CD4-positive, alpha-beta T cell treated with Interleukin-12 subunit alpha and Interleukin-12 subunit beta, for 1 hour (primary cell): Measurements from ENCODE around the gene LHPP.

Source experiments
- DNase-seq: peaks from one replicate; pipeline ENCODE4 v3.0.0-alpha.2; 2020

LHPP gene

DNA sequence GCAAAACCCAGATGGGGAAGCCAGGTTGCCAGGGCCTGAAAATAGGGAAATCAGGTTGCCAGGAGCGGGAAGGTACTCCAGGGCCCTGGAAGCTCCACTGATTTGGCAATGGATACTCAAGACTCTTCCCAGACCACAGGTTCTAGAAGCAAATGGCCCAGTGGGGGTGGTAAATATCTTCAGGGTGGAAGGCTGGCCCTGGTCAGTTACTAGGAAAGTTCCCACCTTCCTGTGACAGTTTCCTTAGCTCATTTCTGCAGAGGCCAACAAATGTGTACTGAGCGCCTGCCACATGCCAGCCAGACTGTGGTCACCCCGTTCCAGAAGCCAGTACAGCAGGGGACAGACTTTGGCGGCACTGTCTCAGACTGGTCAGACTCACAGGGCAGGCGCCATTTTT lies 168.9 kb downstream of the LHPP start:
- no peak for DNase-seq

DNA sequence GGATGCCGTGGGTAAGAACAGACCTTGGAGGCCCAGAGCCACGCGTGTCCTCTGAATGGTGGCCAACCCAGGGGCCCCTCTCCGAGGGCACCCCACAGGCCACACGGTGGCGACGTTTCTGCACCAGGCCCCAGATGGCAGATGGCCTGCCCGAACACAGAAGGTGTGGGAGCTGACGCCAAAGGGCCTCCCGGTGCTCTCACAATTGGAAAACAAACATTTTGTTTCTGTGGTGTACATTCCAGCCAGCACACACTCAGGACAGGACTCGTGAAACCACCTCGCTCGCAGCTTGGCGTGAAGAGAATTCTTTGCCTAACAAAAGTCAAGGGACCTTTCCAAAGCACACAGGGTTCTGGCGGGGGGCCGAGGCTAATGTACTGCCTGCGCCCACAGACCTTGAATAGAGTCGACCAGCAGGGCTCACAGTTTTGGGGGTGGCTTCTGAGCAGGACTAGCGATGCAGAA lies 170.5 kb downstream of the LHPP start:
- DNase-seq: no peak

DNA sequence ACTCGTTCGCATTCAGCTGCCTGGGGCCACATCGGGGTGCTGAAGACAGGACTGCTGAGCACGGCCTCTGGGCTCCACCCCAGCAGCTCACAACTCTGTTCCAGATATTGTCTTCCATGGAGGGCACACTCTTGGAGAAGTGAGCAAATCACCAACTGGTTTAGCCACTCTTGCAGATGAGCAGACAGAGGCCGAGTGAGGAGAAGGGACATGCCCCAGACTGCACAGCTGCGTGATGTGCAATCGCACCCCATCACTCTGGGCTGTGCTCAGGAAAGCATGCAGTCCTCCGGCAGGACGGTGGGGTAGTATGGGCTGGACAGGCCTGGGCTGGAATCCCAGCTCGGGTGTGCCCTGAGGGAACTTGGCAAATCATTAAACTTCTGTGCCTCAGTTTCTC lies 170.9 kb downstream of the LHPP start:
- no peak for DNase-seq

DNA sequence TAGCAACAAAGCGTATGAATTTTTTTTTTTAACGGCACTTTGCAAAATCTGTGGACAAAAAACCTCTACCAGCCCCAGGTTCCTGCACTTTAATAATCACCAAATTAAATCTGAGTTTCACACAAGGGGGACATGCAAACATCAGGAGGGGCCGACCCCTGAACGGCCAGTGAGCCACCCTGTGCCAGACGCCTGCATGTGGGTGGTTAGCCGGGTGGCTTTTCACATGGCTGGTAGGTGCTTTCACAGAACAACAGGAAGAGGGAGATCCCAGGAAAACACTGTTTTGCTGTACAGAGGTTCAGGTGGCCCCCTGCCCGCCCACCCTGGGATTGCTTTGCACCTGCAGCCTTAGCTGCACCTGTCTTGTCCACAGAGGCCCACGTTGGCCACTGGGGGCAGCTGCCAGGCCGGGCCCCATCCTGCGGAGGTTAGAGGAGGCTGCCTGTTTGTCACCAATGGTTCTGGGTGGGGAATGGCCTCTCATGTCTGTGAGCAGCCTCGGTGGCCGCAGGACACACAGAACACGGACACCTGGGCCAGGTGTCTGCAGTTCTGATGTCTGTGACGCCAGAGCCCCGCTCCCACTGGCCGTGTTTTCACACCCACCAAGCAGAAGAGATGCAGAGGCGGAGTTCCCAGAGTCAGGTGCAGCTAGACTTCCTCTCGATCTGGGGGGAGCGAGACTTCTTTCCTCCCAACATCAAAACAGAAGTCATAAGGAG lies 174.8 kb downstream of the LHPP start:
- DNase-seq: peak; percentile 48

DNA sequence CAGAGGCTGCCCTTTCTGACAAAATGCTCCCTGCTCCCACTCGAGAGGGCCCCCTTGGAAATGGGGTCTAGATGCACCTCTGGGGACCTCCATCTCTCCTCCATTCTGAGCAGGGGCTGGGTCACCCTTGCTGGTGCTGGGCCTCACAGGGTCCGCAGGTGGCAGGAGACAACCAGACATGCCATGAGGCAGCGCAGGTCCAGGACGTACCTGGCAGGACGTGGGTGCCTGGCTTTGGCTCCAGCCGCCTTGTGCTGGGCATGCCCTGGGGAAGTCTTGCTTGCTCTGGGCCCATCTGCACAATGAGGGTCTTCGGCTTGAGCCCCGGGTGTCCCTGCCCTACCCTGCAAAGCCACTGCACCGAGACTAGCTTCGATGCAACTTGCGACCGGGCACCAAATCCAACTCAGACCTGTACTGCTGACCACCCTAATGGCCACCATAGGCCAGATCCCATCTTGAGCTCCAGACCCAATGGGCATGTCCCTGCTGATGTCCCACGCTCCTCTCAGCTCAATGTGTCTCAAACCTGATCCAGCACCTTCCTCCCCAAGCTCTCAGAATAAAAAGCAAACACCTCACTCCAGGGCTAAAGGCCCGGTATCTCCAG lies 175.6 kb downstream of the LHPP start:
- no peak for DNase-seq

DNA sequence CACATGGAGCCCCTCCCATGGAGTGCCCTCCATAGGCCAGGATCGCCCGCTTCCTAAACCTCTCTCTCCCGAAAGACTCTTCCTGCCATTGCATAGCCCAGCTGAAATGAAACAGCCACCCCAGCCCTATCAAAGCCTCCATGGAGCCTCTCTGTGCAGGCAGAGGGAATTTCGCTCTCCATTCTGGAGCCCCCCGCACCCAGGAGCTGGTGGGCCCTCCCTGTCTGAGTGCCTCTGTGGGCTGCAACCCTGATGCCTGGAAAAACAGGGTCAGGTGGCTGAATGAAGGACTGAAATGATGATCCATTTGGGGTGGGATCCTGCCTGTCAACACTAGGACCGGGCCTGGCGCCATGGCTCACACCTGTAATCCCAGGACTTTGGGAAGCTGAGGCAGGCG lies 176.1 kb downstream of the LHPP start:
- no peak for DNase-seq

DNA sequence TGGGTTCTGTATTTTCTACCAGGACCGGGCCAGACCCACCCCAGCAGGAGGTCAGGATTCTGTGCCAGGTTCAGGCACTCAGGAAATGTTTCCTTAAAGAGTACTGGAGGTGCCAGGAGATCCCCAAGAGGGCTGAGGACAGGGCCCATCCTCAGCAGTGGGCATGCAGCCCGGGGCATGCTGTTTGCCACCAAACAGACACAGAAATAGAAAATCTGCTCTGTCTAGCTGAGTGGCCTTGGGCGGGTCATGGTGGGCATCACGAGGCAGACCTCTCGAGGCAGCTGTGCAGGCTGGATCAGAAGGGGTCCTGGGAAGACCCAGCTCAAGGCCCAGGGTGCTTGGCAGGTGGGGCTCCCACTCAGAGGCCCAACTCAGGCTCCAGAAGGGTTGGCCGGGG lies 177.6 kb downstream of the LHPP start:
- no peak for DNase-seq

DNA sequence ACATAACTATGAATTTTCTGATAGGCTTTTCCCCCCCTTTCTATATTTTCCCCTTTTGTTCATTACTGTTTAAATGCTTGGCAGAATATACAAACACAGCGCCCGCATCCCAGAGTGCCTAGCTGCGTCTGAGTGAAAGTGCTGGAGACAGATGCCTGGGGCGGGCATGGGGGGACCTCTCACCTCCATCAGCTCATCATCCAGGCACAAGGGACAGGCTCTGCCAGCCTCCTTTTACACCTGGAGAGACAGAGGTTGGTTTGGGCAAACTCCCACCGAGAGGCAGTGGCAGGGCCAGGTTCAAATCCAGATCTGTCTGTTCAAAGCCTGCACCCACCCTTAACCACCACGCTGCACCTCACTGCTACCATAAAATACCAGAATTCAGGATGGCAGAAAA lies 178.0 kb downstream of the LHPP start:
- DNase-seq: no peak

DNA sequence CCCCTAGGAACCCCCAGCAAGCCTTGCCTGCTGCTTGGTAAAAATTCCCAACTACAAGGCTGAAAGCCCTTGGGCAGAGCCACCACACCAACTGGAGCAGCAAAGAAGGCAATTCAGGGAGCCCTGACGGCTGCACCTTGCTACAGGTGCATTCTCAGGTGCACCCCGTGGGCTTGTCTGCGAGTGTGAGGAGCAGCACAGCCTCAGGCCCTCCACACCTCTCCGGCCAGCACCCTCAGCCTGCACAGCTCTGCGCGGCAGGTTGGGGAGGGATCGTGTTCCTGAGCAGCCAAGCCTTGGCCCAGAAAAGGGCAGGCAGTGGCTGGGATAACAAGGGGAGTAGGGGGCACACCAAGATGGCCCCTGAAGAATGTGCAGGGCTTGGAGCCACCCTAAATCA lies 178.4 kb downstream of the LHPP start:
- no peak for DNase-seq

DNA sequence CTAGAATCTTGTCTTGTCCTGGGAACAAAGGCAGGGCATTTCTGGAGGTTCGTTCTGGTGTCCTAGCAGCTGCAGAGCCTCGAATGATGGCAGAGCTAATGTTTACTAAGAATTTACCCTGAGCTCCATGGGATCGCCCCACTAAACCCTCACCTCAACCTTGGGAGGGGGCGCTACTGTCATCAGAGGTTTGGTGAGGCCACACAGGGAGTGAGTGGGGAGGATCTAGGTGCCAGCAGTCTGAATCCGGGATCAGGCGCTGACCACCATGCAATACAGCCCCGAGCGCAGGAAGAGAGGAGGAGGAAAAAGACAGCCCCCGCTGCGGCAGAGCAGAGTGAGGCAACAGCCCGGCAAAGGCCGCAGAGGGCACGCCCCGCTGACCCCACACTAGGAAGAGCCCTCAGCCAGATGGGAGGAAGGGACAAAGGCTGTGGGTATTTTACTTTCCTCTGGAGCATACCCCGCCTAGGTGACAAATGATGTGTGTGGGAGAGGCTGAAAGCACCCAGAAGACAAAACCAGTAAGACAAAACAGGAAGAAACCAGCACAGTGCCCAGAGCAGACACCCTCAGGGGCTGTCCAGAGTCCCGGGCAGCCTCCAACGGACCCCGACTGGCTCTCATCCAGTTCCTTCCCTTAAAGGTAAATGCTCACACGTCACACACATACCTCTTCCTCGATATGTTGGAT lies 179.1 kb downstream of the LHPP start:
- peak; percentile 30 for DNase-seq

DNA sequence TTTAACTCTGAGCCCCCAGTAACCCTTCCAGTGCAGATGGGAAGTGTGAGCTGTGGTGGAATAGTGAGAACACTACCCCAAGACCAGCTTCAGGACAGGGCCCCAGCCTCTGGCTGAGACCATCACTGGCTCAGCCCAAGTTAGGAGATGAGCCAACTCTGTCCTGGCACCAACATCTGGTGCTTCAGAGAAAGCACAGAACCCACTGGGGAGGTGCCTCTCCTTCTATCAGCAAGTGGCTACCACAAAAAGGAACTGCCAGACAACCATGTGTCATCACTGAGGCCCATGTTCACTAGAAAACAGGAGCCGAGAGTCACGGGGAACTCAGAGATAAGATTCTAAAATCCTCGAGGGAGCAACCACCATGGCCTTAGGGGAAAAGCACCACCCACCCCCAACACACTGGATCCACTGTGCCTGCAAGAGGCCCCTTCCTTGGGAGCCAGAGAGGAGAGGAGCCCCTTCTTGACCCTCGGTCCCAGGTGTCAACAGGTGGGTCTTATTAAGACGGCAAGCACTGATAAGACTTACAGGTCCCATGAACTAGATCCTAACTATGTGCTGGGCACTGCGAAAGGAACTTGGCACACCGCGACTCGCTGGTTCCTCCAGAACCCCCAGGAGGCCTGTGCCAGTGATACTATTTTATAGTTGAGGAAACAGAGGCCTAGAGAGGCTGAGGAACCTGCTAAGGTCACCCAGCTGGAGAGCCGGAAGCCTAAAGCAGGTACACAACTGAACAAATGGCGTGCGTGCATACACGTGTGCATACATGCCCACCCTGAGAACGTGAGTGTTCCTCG lies 179.9 kb downstream of the LHPP start:
- peak; percentile 63 for DNase-seq

DNA sequence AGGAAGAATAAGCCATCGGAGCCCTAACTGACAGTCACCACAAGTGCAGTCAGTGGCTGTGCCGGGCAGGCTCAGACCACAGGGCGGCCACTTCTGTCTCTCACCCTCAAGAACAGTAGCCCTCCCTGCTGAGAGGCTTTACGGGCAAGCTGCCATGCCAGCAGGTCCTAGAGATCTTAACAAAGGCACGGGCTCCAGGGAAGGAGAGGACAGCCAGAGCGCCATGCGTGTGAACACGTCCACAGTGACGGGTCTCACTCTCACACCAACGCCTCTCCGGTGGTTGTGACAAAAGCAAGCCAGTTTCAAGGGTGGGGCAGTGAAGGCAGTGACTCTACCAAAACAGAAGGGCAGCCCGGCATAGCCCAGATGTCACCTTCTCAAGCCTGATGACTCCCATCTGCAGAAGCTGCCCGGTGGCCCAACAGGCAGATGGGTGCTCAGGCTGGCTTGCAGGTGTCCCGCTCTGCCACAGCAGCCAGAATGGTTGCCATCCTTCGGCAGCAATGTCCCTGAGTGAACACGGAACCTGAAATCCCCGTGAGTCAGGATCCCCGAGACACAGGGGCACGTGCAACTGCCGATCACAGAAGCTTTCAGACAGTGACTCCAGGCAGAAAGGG lies 180.6 kb downstream of the LHPP start:
- DNase-seq: no peak

DNA sequence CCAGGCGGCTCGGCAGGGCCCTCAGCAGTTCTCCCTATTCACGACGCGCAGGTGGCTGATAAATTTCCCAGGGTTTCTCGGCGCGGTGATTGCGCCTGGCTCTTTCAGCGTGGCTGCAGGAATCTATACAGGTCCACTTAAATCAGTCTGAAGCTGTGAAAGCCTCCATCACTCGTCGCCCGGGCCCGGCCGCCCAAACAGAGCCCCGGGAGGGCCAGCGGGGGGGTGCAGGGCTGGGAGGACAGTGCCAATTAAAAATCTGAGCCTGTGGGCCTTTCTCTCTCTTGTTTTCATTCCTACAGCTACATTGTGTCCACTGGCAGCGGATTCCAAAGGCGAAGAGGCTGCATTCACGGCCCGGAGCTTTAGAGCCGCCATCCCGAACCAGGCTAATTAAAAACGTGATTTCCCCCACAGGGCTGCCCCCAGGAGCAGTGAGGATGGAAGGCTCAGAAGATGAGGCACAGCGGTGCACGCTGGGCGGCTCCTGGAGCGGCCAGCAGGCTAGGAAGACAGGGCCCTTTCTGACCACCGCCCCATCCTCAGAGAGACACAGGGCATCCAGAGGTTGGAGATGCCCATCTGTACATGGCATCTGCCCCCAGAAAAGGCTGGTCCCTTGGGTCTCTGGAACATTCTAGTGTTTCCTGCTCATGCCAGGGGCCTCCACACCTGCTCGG lies 181.8 kb downstream of the LHPP start:
- no peak for DNase-seq

DNA sequence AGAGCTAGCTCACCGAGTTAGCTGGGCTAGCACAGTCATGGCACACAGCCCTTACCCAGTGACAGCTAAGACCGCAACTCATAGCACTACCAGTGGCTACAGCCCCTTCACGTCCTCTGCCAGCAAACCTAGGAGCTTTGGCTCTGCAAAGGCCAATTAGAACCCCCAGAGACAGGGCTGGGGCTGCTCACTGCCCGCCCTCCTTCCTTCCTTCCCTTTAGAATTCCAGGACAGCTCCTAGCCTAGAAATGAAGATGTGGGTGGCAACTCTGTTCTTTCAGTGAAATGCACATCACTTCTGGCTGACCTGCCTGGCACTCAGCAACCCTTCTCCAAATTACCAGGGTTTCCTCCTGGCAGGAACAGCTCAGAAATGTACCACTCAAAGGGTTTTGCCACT lies 182.6 kb downstream of the LHPP start:
- no peak for DNase-seq

DNA sequence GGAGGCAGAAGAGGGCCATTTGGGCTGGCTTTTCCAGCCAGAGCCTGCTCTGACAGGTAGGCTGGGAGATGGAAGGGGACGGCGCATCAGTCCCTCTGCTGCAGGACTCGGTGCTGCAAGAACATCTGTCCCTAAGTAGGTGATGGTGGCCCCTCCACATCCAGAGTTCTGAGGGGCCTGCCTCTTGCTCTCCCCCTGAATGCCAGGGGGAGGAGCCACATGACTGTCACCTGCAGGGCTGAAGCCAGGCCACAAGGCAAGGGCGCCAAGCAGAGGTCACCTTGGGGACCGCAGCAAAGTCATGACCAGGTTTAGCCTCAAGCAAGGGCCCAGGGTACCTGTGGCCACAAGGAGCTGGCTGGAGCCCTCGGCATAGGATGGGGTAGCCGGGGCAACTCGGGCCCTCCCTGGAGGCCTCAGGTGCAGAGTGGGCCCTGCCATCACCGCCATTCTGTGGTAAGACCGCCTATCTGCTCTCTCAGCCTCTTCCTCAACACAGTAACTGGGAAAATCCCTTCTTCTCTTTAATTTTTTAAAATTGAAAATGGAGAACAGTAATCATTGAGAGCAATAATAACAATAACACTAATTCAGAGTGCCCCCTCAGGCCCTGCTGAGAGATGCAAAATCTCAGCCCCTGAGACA lies 183.3 kb downstream of the LHPP start:
- no peak for DNase-seq

DNA sequence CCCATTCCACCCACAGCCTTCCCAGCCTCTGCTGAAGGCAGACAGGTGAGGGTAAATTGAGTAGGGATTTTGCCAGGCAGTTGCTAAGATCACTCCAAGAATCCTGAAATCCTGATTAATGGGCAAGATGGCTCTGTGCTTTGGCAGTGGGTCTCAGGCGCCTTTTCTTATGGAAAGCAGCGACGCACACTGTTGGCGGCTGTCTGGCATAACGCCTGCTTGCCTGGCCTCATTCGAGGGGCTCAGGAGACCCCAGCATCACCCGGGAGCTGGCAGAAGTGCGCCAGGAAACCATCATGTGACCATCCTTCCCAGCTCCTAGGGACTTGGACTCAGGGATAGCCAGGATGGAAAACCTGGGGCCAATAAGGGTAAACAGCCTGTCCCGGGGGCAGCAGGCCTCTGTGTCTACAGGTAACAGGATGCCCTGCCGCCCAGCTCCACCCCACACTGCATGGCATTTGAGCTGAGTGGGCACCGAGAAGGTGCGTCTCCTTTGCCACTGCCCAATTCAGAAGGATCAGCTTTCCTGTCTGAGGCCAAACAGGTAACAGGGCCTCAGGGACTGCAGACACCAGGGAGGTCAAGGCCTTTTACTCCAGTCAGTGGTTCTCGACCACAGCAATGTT lies 184.0 kb downstream of the LHPP start:
- no peak for DNase-seq

DNA sequence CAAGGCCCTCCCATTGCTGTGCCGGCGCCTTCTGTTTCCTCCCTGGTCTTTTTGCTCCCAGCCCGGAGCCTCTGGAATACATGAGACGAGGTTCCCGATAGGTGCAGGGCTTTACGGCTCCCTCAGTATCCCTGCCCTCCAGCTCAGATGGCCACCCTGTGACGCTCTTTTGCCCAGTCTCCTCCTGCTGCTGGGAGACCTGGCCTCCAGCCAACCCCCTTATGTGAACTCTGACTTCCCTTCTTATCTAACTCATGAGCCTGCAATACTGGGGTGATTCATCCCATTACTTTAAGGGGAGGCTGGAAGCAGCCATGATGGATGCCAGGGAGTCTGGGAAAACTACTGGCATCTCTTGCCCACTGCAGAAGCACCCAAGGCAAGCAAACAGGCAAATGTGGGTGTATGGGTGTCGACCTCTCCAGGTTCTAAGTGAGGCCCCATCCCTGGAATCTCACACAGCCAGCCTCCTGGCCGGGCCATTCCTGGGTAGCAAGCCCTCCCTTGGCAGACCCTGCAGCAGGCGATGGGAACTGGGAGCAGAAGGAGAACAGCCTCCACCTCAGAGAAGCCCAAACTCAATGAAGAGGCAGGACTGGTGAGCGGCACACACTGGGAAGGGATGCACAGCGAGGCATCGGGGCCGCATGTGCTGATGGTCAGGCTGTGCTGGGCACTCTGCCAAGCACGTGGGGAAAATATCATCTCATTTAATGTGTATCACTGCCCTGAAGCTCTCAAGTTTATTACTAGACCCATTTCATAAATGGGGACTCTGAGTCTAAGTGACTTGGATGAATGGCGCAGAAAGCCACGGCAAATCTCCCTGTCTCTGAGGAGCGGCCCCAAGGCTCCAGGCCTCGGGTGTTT lies 185.1 kb downstream of the LHPP start:
- no peak for DNase-seq

DNA sequence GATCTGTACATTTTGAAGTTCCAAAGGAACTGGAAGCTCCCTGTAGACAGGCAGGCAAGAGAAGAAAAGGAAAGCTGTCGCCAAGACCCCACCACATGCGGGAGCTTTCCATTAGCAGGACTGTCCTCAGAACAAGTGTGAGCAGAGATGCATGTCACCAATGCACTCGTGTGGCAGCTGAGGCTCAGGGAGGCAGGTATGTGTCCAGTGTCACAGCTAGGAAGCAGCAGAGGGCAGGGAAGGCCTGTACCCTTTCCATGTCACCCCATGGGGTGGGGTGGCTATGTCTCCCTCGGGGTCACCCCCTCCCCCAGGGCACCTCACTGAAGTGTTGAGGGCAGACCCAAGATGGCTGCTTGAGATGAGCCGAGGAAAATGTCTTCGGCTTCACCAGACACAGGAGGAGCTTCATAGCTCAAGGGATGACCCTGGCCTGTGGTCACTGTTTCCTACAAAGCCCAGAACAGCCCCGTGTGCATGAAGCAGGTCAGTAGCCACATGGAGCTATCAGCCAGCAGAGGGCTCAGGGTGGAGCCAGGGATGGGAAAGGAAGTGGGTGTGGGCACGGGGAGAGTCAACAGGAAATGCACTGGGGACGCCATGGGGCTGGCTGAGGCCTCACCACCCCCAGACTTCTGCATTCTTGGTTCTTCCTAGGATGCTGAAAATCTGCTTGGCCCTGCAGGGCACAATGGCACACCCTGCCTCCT lies 186.0 kb downstream of the LHPP start:
- DNase-seq: peak; percentile 78

DNA sequence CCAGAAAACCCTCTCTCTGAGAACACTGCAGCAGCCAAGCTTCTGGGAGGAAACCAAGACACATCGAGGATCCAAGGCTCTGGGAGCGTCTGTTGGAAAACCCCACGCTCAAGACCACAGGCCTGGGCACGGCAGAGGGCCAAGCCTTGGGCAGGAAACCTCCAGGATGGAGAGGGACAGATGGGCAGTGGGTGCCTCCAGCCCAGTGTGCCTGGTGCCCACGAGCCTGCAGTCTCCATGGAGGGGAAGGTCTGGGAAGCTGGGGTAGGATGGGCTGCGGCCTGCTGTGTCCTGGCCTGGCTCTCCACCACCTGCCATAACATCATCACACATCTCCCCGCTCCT lies 186.5 kb downstream of the LHPP start:
- no peak for DNase-seq

DNA sequence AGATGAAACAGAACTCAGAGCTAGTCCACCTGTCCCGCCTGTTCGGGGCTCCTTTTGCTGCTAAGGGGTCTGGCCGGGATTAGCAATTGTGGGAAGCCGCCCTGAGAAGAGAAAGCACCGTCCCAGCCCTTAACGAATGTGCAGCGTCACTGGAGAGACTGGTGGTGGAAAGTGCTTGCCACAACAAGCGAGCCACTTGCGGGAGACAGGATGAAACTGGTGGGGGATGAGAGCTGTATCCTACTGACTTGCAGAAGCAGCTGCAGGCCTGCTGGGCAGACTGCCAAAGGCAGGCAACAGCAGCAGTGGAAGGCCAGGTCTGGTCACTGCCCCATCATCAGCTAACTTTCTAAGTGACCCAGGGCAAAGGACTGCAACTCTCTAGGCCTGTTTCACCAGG lies 187.1 kb downstream of the LHPP start:
- peak; percentile 51 for DNase-seq
